Ammon's horn (tissue), 1 donor: ENCODE data around the gene UBXN7.
"Not testable (repeated sequence)": the region's sequence is repeated elsewhere in the genome, so short reads cannot be mapped to it uniquely, and the experiment has no call there.

Experiments used
- DNase-seq: peaks from one replicate; pipeline ENCODE4 v3.0.0-alpha.2; 2016; ENCODE audit warnings: low spot score

Gene UBXN7, protein sequence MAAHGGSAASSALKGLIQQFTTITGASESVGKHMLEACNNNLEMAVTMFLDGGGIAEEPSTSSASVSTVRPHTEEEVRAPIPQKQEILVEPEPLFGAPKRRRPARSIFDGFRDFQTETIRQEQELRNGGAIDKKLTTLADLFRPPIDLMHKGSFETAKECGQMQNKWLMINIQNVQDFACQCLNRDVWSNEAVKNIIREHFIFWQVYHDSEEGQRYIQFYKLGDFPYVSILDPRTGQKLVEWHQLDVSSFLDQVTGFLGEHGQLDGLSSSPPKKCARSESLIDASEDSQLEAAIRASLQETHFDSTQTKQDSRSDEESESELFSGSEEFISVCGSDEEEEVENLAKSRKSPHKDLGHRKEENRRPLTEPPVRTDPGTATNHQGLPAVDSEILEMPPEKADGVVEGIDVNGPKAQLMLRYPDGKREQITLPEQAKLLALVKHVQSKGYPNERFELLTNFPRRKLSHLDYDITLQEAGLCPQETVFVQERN

DNA sequence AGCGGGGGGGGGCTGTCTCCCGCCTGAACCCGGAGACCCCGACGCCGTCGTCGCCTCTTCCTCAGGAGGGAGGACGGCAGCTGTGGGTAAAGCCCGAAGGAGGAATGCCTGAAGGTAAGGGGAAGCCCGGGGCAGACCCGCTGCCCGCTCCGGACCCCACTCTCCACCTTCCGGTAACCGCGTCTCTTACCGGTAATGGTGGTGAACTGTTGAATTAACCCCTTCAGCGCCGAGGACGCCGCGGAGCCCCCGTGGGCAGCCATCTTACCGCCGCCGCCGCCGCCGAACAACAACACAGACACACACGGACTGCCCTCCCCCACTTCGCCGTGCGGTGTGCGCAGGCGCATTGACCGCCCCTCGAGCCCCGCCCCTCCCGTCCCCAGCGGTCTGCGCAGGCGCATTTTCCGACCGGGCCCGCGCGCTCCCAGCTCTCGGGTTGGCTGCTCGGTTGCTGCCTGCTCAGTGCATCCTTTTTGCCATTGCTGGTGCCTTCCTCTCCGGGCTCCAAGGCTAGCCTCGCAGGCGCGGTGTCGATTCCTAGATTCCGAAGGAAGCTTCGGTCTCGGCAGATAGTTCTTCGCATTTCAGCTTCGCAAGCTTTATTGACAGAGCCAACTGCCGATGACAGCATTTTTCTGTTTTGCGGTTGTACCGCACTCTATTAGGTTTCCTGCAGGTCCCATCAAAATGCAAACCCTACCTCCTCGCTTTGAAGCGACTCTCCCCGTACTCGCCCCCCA lies at the start of gene UBXN7:
Gene UBXN7, minus strand, starts transcription at position 291 of the 743 bp plus-strand sequence. Its CDS starts 28 bp downstream, at position 263.
- peak; percentile 96 for DNase-seq

DNA sequence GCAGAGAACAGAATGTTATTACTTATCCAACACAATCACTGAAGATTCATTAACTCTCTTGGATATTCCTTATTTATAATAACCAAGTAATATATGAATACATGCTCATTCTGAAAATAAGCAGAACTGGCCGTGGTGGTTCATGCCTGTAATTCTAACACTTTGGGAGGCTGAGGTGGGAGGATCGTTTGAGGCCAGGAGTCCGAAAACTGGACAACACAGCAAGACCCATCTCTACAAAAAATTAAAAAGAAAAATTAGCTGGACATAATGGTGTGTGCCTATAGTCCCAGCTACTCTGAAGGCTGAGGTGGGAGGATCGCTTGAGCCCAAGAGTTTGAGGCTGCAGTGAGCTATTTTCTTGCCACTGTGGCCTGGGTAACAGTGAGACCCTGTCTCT lies 45.5 kb upstream of the UBXN7 start:
- DNase-seq: no peak

DNA sequence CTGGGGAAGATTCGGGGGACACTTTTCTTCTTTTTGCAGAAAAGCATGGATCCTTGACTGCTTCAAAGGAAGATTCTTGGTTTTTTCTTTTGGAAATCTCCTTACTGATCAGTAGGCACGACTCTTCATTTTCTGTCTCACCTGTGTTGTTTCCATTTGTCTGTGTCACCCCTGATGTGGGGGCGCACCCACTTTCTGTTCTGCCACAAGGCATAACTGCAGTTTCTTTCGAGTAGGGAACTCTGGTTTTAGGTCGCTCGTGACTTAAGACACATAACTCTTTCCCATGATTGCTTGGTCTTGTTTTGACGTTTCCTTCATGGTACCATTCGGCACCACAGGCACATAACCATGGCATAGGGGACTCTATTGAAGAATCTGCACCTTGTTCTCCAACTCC lies 40.1 kb upstream of the UBXN7 start:
- no peak for DNase-seq

DNA sequence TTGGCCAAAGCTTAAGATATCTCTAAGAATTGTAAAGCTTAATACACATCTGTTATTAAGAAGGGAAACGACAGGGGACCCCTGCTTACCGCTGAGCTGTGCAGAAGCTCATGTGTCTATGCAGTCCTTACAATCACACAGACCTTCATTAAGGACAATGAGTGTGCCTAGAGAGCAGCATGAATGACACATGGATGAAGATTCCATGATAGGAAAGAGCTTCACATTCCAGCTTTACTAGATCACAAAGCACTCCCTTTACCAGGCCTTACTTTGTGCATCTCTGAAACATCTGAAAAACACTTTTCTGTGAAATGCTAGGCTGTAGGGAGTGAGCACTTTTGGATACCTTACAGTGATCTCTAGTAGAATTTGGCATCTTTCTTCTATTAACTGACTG lies 39.3 kb upstream of the UBXN7 start:
- no peak for DNase-seq

DNA sequence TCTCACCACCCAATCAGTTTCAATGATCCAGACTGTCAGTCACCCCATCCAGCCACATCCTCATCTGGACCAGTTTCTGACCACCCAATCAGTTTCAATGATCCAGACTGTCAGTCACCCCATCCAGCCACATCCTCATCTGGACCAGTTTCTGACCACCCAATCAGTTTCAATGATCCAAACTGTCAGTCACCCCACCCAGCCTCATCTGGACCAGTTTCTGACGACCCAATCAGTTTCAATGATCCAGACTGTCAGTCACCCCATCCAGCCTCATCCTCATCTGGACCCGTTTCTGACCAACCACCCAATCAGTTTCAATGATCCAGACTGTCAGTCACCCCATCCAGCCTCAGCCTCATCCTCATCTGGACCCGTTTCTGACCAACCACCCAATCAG lies 38.0 kb upstream of the UBXN7 start:
- not testable (repeated sequence) for DNase-seq

DNA sequence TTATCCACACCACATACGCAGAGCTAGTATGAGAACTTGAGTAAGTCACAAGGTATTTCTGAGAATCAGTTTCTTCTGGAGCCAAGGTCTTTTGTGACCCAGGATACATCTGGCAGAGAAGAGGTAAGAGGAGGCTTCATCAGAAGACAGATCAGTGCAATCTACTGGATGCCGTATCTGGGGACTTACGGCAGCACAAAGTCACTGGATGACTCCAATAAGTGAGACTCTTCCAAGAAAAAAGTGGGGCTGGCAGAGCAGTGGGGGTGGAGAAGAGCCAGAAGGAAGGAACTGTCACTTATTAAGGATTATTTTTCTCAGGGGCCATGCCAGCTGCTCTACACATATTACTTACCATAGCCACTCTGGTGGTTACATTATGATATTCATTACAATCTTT lies 31.6 kb upstream of the UBXN7 start:
- no peak for DNase-seq

DNA sequence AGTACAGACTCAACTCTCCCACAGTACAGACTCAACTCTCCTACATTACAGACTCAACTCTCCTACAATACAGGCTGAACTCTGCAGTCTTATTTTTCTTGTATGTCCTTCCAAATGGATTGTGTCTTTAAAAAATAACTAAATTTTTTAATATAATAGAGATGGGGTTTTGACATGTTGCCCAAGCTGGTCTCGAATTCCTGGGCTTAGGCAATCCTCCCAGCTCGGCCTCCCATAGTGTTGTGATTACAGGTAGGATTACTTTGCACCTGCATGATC lies 31.2 kb upstream of the UBXN7 start:
- no peak for DNase-seq

DNA sequence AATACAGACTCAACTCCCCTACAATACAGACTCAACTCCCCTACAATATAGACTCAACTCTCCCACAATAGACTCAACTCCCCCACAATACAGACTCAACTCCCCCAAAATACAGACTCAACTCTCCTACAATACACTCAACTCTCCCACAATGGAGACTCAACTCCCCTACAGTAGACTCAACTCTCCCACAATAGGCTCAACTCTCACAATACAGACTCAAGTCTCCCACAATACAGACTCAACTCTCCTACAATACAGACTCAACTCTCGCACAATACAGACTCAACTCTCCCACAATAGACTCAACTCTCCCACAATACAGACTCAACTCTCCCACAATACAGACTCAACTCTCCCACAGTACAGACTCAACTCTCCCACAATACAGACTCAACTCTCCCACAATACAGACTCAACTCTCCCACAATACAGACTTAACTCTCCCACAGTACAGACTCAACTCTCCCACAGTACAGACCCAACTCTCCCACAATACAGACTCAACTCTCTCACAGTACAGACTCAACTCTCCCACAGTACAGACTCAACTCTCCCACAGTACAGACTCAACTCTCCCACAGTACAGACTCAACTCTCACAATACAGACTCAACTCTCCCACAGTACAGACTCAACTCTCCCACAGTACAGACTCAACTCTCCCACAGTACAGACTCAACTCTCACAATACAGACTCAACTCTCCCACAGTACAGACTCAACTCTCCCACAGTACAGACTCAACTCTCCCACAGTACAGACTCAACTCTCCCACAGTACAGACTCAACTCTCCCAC lies 30.7 kb upstream of the UBXN7 start:
- not testable (repeated sequence) for DNase-seq

DNA sequence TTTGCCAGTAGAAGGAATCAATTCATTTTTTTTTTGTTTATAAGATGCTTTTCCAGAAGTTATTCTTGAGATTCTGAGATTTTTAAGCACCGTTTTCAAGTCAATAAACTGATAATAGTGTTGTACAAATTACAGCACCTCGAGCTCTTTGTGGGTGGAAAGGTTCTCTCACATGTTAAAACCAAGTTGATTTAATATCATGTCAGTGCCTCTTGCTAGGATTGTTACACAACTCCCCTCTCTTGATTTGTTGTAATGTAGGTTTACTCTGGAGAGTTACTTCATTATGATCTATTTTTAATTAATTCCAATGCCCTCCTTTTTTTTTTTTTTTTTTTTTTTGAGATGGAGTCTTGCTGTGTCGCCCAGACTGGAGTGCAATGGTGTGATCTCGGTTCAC lies 25.8 kb upstream of the UBXN7 start:
- no peak for DNase-seq

DNA sequence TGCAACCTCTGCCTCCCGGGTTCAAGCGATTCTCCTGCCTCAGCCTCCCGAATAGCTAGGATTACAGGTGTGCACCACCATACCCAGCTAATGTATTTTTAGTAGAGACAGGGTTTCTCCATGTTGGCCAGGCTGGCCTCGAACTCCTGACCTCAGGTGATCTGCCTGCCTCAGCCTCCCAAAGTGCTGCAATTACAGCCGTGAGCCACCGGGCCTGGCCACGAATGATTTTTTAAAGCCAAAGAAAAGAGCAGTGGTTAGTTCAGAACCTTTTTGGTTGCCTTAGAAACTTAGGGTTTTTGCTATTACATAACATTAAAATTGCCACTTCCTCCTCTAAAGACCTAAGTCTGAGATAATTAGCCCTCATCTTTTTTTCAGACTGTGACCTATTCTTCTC lies 25.2 kb upstream of the UBXN7 start:
- DNase-seq: not testable (repeated sequence)

DNA sequence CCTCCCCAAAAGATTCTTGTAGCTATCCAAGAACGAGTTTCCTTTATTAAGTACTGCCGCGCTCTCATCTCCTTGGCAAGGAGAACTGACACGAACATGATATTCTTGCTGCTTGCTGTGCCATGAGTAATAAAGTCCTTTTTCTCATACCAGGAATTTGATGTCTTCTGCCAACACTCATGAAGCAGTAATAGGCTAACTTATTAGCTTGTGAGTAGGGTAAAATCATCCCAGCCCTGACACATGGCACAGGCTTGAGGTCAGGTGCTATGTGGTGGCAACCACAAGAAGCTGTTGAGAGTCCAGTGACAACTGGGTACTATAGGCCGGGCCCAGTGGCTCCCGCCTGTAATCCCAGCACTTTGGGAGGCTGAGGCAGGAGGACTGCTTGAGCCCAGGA lies 22.7 kb upstream of the UBXN7 start:
- DNase-seq: no peak

DNA sequence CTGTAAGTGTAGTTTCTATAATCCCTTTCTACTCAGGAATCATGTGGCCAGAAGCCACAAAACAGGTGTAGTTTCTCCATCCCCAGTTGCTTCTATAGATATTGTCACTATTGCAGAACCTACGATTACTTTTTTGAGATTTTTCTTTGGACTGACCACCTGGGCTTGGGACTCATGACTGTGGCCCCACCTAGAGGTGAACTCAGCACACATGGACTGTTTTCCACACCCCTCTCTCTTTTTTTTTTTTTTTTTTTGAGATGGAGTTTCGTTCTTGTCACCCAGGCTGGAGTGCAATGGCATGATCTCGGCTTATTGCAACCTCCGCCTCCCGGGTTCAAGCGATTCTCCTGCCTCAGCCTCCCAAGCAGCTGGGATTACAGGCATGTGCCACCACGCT lies 13.2 kb upstream of the UBXN7 start:
- DNase-seq: not testable (repeated sequence)

DNA sequence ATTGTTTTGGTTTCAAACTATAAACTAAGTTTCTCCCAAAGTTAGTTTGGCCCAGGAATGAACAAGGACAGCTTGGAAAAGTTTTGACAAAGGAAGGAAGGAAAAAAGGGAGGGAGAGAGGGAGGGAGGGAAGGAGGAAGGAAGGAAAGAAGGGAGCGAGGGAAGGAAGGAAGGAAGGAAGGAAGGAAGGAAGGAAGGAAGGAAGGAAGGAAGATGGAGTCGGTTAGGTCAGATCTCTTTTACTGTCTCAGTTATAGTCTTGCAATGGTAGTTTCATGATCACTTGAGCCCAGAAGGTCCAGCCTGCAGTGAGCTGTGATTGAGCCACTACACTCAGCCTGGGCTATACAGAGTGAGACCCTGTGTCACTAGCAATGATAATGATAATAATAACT lies 12.3 kb upstream of the UBXN7 start:
- DNase-seq: no peak

DNA sequence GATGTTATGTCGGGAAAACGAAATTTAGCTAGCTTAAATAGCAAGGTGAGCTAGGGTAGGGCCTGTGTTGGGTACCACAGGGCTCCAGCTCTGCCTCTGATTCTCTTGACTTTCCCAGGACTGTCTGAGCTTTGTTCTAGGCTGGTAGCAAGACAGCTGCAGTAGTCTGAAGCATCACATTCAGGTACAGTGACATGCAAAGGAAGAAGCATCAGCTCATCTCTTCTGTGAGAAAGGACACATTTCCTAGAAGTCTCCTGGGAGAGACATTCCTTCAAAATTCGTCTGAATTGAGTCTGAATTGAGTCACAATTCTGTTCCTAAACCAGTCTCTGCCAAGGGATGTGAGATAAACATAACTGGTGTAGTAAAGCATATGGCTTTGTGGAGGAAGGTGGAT lies 8.5 kb upstream of the UBXN7 start:
- DNase-seq: peak; percentile 8

DNA sequence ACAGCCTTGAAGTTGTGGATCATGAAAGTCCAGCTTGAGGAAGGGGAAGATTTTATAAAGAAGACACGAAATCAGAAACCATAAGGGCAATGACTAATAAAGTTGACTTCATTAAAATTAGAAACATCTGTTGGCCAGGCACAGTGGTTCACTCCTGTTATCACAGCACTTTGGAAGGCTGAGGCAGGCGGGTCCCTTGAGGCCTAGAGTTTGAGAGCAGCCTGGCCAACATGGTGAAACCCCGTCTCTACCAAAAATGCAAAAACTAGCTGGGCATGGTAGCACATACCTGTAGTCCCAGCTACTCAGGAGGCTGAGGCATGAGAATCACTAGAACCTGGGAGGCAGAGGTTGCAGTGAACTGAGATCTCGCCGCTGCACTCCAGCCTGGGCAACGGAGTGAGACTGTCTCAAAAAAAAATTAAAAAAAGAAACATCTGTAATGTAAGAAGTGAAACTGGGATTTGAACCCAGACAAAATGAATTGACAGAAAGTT lies 7.9 kb upstream of the UBXN7 start:
- DNase-seq: no peak

DNA sequence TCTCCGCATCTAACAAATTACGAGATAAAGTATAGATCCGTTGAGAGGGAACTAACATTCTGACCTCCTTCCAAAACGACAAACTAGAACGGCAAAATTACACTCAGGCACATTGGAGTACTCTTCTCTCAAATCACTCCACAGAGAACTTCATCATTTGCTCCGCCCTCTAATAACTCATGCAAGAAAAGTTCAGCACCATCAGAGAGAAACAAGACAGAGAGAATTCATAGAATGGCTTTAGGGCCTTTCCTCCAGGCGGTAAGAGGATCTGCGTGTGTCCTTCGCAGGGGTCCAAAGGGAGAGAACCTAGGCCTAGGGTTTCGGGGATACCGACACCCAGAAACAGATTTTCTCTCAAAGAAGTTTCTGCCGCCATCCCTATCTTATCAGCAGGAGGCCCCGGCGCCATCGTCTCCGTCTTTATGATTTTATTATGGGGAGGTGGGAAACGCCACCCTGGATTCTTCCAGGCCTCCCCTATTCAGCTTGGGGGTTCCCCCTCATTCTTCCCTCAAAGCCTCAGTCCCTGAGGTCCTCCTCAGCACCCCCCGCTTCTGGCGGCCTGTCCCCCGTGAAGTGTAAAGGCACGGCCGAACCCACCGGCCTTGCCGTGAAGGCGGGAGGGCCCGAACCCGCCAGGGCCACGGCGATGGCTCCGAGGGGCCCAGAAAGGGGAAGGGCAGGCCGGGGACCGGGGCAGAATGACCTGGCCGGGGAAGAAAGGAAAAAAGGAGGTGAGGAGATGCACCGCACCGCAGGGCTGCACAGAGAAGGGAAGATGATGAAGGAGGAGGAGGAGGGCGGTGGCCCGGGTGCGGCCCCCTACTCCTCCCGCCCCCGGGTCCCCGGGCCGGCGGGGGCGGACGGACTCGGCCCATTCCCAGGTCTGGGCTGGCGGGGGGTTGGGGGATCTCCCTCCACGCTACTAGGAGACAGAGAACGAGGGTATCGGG lies 768 bp downstream of the UBXN7 start:
- peak; percentile 51 for DNase-seq

DNA sequence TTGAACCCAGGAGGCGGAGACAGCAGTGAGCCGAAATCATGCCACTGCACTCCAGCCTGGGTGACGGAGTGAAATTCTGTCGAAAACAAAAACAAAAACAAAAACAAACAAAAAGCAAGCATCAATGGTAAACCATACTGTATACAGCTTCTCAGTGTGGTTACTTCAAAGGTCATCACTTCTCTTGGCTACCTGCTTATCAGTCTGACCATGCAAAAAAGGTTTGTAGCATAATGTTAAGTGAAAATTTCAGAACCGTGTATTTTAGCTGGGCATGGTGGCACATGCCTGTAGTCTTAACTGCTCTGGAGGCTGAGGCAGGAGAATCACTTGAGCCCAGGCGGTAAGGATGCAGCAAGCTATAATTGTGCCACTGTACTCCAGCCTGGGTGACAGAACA lies 4.2 kb downstream of the UBXN7 start:
- no peak for DNase-seq

DNA sequence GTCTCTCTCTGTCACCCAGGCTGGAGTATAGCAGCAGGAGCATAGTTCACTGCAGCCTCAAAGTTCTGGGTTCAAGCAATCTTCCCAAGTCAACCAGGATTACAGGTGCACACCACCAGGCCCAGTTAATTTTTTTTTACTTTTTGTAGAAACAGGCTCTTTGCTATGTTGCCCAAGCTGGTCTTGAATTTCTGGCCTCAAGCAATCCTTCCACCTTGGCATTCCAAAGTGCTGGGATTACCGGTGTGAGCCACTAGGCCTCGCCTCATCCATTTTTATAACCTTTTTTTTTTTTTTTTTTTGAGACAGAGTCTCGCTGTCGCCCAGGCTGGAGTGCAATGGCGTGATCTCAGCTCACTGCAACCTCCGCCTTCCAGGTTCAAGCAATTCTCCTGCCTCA lies 7.8 kb downstream of the UBXN7 start:
- DNase-seq: not testable (repeated sequence)

DNA sequence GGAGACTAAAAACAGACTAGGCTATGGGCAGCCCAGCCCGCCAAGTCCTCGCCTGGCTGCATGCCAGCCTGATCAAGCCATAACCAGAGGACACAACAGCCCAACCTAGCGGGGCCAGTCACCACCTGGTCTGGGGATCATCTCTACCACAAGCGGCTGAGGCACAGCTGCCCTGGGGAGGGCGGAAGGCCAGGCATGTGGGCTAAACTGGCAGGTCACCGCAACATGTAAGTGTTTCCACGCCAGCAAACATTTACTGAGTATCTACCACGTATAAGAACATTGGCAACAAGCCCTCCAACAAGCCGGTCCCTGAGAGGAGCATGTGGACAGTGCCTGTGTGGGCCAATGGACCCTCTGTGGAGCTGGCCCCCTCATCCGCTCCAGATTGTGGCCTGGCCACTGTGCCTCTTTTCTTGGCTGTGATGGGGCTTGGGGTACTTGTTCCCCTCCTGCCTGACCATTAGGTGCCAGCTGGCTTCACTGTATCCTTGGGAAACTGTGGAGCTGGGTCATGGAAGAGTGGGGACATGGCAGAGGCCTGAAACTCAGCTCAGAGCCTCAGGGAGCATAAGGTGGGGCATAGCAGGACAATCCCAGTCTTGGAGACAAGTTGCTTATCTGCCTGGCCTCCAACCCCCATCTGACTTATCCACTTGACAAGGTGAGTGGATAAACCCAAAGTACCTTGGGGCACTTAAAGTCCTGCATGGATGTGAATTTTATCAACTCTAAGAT lies 9.0 kb downstream of the UBXN7 start:
- DNase-seq: peak; percentile 16

DNA sequence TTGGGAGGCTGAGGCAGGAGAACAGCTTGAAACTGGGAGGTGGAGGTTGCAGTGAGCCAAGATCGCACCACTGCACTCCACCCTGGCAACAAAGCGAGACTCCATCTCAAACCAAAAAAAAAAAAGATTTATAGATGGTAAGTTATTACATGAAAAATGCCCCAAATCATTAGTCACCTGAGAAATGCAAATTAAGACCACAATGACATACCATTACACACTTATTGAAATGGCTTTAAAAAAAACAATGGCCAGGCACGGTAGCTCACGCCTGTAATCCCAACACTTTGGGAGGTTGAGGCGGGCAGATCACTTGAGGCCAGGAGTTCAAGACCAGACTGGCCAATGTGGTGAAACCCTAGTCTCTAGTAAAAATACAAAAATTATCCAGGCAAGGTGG lies 10.6 kb downstream of the UBXN7 start:
- DNase-seq: not testable (repeated sequence)

DNA sequence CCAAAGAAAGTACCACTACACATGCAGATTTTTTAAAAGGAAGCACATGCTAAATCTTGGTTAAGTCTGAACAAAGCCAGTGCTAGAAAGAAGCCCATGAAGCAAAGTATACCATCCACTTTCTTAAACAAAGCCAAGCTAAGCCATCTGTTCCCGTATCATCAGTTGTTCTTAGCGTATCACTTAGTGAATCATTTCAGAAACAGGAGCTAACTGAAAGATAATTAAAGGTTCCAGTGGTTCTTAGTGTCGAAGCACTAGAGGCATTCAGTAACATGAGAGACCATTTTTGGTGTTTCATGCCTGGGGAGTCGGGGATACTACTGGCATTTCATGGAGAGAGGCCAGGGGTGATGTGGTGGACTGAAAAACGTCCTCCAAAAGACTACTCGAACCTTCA lies 12.8 kb downstream of the UBXN7 start:
- DNase-seq: peak; percentile 9
